GM21717 (cell line): ENCODE results near the gene KCNH4.

ENCODE experiments used
- ATAC-seq: cut with Tn5 transposase; IDR thresholded peaks from one replicate; pipeline ENCODE4 v1.9.1; 2021; ENCODE audit warnings: mild to moderate bottlenecking, moderate library complexity; ENCODE audit not compliant: unreplicated experiment

KCNH4 gene

DNA sequence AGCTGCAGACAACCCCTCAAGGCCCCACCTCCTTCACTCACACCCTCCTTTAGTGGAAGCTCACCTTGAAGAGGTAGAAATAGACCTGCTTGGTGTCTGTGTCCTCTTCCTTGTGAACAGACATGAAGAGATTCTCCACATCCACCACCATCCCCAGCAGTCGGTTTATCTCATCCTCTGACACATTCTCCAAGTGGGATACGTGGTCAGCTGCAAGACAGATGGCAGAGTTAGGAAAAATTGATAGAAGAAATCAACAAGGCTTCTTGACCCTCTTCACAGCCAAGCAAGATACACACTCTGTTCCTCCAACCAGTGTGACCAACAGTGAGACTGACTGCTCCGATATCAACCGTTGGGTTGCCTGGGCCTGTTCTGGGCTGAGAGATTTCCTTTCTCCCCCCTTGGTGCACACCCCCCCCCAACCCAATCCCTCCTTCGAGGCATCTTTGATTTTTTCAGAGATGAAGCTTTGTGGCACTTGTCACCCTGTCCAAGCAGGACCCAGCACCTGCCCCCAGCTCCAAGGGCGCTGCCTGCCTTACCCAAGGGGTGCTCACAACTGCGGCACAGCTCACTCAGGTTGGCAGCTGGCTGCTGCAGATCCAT lies 60.7 kb downstream of the KCNH4 start:
- ATAC-seq, result no peak

DNA sequence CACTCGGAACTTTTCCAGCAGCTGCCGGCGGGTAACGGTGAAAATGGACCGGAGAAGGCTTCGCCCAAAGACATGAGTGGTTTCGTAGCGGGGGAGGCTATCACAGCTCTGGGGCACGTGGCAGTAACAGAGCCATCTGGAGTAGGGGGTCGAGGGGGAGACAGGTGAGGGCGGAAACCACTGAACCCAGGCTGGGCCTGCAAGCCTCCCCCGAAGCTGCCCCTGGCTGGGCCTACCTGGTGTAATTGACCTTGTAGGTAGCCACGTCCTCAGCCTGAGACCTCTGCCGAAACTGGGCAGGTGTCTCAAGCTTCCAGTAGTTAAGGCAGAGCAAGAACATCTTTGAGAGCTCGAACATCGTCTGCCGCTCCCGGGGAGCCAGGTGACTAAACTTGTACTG lies 61.6 kb downstream of the KCNH4 start:
- no peak for ATAC-seq

- ATAC-seq, result no peak
Observed at GRCh38 chr17:42118545-42118944, 62.4 kb downstream of the KCNH4 start.

DNA sequence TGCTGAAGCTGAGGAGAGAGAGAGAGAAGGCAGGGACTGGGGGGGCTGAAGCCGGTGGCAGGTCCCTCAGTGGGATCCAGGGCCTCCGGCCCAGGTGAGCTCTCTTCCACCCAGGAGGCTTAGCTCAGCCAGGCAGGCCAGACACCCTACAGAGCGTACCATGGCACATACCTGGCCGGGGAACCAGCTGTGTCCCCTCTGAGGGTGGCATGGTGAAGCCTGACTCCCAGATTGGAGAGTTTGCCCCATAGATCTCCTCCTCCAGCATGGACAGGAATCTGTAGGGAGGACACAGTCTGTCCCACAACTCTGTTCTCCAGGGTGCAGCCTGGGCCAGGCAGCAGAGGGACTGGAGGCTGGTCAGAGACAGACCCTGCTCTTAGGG lies 62.8 kb downstream of the KCNH4 start:
- no peak for ATAC-seq

DNA sequence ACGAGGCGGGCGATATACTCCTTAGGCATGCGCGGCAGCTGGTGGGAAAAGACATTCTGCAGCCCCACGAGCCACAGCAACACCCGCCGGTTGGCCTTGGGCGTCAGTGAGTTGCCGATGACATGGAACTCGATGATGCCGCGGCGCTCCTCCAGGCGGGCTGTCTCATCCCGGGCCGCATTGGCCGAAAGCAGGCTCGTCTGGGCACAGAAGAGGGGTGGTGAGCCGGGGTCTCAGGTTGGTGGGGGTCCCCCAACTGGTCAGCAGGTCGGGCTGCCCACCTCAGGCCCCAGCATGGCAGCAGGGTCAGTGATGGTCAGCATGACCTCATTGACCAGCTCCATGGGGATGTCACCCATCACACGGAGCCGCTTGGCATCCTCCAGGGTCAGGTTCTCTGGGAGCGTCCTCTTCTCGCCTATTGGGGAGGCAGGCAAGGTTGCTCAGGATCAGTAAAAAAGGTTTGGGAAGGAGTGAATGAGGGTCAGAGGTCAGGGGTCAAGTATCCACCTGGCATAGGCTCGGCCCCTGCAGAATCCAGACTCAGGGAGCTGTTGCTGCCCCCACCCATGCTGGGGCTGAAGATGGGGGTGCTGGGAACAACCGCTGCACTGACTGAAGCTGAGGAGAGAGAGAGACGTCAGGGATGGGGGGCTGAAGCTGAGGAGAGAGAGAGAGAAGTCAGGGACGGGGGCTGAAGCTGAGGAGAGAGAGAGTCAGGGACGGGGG lies 63.4 kb downstream of the KCNH4 start:
- ATAC-seq, result no peak

DNA sequence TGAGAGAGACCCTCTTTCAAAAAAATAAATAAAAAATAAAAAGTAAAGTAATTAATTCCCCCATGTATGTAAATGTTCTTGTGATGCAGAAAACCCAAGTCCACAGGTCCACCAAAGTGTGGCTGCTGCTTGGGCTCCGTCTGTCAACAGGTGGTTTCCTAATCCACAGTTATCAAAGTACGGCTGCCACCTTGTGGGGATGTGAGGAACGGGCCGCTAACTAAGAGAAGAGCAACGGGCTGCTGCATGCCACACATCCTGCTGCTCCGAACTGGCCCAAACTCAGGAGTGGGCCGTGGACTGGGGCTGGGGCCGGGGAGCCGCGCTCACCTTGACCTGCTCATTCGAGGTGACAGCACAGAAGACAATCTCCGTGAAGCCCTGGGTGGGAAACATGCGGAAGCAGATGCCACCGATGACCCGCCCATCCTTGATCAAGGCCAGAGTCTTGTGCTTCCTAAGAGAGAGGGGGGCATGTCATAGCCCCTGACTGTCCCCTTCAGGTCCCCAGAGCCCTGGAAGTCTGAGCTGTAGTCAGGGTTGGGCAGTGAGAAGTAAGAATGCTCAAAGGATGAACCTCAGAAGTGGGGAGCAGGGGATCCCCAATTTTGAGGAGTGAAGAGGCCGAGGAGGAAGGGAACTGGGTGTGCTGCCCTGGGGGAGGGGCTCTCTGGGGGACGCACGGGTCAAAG lies 64.1 kb downstream of the KCNH4 start:
- no peak for ATAC-seq

DNA sequence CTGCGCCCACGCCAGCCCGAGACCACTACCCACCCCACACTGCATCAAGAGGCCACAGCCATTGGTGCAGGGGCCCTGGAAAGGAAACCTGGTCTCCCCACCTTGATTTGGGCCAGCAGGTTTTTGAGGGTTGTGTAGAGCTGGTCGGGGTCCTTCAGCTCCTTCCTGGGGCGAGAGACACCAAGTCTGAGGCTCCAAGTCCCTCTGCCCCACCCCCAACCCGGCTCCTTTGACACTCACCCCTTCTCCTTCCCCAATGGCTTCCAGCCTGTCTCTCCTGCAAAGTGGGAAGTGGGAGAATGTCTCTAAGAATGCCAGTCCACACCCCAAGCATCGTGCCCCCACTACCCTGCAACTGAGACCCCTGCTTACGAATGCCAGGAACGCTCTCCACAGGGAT lies 66.8 kb downstream of the KCNH4 start:
- ATAC-seq, result no peak

DNA sequence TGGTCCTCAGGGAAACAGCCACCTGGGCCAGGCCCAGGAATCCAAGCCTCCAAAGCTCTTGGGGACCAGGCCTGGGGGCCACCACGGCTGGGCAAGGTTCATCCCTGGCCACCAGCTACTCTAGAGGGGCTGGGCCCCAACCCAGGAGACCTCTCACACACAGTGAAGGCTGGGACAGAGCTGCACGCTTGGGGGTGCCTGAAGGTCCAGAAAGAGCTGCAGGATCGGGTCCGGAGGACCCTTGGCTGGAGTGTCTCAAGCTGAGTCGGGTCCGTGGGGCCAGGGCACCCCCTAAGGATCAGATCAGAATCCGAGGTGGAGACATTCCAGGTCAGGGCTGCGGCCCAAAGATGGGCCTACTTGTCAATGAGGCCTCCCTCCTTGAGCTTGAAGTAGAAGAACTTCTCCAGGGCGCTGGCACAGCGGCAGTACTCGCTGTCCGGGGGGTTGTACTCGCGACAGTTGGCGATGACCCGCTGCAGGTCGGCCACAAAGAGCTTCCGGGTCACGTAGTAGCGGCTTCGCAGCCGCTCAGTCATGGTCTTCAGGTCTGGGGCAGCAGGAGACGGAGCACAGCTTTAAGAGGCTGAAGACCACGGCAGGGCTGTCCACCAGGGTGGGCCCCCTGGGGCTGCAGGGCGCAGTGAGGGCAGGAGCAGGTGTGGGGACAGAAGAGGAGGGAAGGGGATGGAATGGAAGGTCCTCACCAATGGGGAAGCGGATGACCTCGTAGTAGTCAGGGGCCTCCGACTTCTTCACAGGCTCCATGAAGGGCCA lies 67.5 kb downstream of the KCNH4 start:
- no peak for ATAC-seq

- peak; percentile 49 for ATAC-seq
Observed at GRCh38 chr17:42112552-42113176, 68.3 kb downstream of the KCNH4 start, which contains the start of gene DHX58. Gene DHX58 (minus strand): TSS chr17:42112714. CDS start chr17:42111892, 822 bp downstream.

- ATAC-seq, result no peak
Observed at GRCh38 chr17:42111871-42112551, 68.9 kb downstream of the KCNH4 start.

DNA sequence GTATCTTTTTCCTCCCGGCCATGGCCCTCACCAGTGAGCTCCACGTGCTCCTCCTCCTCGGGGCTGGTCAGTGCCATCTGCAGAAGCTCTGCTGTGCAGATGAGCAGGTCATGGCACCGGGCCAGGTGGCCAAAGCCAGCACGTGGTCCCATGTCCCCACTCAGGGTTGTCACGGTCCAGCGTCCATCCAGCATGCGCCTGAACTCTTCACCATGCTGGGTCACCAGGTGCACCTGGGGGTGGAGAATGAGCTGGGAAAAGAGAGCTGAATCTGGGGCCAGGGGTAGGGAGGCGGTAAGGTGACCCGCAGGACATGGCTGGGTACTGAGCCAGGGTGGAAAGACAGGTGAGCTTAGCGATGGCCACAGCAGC lies 69.7 kb downstream of the KCNH4 start:
- no peak for ATAC-seq

DNA sequence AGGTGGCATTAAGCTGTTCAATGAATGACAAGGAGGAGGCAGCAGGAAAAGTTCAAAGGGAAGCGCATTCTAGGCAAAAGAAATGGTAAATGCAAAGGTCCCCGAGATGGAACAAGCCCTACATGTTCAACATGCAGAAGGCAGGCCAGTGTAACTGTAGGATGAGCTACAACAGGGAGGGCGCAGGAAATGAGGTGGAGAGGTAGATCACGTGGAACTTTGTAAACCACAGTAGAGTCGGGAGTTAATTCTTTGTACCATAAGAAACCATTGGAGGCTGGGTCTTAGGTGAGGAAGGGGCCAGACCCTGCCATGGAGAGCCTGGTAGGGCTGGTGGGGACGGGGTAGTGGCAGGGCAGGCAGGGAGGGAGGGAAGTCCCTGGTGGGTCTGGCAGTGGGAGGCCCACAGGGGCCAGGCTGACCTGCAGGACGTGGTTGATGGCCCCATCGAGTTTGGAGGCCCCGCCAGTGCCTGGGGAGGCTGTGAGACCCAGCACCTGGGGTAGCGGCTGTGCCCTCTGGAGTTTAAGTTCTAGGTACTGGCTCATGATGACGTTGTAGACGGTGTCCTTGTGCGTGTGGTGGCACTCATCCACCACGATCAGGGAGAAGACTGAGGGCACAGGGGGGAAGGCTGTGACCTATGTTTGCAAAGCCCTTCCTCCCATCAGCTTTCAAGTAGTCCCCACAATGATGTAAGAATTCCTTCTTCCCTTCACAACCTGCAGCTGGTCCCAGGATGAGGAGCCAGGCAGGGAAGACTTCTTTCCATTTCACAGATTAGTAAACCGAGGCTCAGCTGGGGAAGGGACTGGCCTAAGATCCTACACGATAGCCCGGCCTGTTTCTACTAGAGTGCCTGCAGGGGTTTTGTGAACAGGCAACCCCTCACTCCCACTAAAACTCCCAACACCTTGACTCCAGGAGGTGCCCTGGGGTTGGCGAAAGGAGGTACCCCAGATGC lies 70.4 kb downstream of the KCNH4 start:
- ATAC-seq, result no peak

DNA sequence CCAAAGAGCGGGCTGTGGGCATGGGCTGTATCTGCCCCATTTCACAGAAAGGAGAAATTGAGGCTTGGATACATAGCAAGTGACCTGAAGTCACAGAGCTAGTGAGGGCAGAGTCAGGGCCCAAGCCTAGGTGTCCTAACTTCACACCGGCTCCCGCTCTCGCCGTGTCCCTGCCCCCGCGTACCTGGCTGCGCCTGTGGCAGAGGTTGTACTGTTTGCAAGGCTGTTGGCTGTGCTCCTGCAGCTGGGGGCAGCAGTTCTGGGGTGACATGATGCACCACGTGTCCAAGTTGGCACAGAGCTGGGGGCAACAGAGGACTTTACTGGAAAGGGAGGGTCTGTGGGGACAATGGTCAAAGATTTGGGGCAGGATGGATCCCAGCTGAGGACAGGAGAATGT lies 71.9 kb downstream of the KCNH4 start:
- no peak for ATAC-seq

DNA sequence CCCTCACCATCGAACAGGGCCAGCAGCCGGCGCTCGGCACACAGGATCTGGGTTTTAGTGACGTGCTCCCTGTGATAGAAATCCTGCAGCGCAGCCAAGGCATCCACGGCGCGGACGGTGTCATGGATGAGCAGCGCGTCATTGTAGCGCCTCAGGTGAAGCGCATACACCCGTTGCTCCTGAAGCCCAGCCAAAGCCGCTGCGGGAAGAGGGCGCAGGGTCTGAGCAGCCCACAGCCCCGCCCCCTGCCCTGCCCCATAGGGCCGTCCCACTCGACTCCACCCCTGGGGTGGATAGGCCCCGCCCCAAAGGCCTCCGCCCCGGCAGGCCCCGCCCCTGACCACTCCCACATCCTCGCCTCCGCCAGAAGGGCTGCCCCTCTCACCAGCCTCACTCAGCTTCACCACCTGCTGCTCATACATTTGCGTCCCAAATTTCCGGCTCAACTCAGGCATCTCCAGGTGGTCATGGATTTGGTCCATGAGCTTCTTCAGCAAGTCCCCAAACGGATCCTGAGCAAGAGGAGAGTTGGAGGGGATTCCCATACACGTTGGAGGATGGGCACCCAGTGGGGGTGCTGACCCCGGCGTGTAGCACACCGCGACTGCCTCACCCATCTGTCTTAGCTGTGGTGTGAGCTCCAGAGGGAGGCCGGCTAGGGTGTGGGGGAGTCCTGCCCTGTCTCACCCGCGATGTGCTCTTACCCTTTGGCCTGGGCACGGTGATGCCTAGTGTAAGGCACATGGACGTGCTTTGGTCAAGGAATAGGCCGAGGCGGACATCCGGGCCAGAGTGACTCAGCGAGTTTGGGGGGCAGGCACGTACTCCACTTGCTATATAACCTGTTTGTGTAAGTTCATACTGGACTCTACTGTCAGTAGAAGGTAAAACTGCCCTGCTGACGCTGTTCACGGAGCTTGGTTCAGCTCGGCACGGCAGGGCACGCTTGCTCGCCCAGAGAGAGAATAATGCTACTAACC lies 73.1 kb downstream of the KCNH4 start:
- peak; percentile 50 for ATAC-seq

DNA sequence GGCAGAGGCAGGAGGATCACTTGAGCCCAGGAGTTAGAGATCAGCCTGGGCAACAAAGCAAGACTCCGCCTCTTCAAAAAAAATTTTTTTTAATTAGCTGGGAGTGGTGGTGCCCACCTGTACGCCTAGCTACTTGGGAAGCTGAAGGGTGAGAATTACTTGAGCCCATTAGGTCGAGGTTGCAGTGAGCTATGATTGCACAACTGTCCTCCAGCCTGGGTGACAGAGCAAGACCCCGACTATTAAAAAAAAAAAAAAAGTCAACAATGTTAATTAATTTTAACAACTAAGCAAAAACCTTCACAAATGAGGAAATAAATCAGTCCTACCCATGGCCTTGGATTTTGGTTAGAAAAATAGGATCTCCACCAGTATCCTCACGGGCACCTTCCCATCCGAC lies 73.8 kb downstream of the KCNH4 start:
- no peak for ATAC-seq
